Endometrium (tissue), 2 donors: Measurements from ENCODE around the gene TMEM120B.

ENCODE experiments used
- FAIRE-seq: peaks from 2 replicates; lab custom pipeline; 2012; peaks lifted over from hg19 to GRCh38; lab: Jason Lieb, UNC
- donor health status: control.
- donor health status: control.

The TMEM120B gene

DNA sequence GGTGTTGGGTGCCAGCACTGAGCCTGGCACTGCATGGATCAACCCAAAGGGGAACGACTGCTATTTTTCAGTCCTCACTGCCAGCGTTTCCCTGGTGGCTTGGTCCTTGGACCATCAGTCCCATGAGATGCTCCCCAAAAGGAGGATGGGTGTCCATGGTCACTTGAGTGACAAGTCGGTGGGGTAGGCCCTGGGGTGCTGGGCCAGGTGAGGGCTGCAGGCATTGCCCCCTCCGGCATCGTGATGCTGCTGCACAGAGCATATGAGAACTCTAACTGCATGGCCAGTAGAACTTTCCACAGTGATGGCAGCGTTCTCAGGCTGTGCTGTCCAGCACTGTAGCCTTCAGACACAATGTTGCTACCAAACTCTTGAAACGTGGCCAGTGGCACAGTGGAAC, 107.5 kb downstream of the TMEM120B start:
- no peak for FAIRE-seq

DNA sequence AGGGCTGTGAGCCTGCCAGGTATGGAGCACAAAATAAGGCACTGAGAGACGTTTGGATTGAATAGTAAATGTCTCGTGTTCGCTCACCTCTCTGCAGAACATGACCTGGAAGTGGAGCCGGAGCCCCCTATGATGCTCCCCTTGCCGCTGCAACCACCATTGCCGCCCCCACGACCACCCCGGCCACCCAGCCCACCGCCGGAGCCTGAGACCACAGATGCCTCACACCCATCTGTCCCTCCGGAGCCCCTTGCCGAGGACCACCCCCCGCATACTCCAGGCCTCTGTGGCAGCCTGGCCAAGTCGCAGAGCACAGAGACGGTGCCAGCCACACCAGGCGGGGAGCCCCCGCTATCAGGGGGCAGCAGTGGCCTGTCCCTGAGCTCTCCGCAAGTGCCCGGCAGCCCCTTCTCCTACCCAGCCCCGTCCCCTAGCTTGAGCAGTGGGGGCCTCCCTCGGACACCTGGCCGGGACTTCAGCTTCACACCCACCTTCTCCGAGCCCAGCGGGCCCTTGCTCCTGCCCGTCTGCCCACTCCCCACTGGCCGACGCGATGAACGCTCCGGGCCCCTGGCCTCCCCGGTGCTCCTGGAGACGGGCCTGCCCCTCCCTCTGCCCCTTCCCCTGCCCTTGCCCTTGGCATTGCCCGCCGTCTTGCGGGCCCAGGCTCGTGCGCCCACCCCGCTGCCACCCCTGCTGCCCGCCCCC, 110.0 kb downstream of the TMEM120B start:
- no peak for FAIRE-seq

DNA sequence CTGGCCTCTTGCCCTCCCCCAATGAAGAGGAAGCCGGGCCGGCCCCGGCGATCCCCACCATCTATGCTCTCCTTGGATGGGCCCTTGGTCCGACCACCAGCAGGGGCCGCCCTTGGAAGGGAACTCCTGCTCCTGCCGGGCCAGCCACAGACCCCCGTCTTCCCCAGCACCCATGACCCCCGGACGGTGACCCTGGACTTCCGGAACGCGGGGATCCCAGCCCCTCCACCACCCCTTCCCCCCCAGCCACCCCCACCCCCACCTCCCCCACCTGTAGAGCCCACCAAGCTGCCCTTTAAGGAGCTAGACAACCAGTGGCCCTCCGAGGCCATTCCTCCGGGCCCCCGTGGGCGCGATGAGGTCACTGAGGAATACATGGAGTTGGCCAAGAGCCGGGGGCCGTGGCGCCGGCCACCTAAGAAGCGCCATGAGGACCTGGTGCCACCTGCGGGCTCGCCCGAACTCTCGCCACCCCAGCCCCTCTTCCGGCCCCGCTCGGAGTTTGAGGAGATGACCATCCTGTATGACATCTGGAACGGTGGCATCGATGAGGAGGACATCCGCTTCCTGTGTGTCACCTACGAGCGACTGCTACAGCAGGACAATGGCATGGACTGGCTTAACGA, 110.7 kb downstream of the TMEM120B start:
- FAIRE-seq, result no peak

DNA sequence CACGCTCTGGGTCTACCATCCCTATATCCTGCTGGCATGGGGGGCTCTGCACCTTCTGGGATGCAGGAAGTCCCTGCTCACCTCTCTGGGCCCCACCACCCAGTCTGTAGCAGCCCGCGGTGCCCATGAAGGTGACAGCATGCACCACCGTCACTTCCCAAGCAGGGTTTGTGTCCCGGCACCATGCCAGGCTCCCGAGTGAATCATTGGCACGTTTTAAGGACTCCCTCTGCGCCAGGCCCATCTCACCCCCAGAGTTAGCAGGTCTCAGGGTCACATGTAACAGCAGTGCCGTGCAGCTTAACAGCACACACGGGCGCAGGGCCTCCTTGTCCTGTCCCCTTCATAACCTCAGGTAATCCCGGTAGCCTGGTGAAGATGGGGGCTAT, 111.2 kb downstream of the TMEM120B start:
- no peak for FAIRE-seq

DNA sequence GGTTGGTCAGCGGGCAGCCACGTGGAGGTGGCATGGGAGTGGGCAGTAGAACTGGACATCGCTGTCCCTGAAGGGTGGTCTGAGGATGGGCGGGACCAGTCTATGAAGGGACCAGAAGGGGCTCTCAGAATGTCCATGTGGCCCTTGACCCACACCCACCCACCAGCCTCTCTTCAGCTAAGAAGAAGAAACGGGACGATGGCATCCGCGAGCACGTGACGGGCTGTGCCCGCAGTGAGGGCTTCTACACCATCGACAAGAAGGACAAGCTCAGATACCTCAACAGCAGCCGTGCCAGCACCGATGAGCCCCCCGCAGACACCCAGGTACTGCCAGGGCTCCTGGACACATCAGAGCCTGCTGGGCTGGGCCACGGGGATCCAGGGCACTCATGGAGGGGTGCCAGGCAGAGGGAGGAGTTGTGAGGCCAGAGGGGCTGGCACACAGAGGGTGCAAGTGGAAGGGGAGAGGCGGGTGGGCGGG, 112.5 kb downstream of the TMEM120B start:
- FAIRE-seq, result no peak

DNA sequence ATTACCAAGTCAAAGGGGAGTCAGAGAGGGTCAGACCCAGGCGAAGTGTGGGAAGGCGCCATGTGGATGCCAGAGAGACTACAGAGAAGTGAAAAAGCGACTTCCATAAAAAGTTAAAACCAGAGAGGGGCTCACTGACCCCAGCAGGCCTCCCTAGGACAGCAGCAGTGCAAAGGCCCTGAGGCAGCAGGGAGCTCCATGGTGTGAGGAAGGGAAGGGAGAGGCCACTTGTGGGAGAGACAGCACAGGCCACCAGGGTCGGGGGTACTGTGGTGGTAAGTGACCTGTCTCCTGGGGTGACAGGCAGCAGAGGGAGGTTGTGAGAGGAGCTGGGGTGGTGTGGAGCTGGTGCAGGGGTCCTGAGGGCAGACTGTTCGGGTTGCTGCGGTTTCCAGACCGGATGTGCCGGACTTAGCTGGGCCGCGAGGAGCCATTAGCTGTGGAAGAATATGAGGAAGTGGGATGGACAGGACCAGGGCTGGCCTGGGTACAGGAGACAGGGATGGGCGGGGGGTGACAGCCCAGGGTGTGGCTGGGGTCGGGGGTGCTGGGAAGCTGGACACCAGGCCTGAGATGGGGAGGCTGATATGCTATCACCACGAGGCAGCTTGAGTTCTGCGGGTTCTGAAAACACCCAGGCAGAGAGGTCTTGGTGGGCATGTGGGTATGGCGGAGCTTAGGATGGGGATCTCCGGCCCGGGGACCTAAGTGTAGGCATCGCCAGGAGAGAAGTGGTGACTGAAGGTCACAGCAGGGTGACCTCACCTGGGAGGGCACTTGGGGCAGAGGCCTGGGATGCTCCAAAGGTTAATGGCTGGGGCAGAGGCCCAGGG, 114.0 kb downstream of the TMEM120B start:
- no peak for FAIRE-seq

DNA sequence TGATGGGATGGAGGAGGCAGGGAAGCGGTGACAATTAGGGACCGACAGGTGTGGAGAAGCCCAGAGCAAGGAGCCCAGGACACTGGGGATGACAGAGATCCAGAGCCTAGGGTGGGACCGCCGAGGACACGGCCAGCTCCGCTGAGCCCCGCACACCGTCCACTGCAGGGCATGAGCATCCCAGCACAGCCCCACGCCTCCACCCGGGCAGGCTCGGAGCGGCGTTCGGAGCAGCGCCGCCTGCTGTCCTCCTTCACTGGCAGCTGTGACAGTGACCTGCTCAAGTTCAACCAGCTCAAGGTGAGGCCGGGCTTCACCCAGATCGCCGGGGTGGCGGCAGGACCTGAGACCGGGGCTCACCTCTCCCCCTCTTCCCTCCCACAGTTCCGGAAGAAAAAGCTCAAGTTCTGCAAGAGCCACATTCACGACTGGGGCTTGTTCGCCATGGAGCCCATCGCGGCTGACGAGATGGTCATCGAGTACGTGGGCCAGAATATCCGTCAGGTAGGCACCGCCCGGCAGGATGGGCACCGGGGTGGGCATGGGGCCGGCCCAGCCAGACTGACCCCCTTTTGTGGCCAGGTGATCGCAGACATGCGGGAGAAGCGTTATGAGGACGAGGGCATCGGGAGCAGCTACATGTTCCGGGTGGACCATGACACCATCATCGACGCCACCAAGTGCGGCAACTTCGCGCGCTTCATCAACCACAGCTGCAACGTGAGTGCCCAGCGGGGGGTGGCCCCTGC, 115.0 kb downstream of the TMEM120B start:
- no peak for FAIRE-seq

DNA sequence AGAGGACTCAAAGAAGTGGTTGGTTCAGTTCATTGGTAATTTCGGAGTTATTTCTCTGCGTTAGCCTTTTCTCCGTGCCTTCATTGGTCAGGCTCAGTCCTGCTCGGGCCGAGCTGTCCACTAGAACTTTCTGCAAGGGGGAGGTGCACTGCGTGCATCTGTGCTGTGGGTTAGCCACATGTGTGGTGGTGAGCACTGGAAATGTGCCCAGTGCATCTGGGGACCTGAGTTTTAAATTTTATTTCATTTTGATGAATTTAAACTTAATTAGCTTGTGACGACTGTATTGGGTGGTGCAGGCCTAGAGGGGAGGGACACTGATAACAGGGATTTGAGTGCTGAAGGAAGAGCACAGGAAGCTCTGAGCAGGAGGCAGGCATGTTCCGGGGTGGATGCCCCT, 115.8 kb downstream of the TMEM120B start:
- no peak for FAIRE-seq

DNA sequence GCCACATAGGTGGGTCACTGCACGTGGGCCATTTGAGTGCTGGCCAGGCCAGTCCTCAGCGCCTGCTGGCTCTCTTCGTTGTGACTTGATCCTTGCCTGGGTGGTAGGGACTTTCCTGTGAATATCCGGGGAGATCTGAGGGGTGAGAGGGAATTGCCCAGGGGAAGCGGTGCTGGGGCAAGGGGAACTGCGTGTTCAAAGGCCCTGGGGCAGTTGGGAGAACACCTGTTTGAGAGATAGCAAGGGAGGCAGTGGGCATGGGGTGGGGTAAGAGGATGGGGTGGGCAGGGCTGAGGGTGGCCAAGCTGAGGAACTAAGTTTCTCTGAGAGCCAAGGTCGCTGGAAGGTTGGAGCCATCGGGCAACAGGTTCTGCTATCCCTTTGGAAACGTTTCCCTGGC, 116.3 kb downstream of the TMEM120B start:
- FAIRE-seq, result no peak

DNA sequence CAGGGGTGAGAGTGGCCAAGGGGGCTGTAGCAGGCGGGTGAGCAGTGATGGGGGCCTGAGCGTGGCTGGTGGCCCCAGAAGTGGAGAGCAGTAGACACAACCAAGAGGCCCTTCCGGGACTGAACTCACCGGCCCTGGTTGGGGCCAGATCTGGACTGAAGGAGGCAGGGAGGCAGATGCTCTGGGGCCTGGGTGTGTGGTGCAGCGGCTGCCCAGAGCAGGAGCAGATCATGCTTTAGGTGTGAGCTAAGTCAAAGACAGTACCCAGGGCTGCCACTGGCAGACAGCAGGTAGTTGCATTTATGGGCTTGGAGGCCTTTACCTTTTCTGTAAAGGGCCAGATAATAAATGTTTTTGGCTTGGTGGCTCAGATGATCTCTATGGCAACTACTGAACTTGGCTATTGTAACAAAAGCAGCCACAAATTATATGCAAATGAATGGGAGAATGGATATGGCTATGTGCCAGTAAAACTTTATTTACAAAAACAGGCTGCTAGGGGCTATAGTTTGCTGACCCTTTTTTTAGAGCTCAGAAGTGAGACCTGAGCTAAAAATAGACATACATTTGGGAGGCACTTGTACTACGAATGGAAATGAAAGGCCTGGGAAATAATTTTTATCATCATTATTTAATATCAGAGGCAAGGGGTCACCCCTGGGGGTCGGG, 116.8 kb downstream of the TMEM120B start:
- FAIRE-seq, result no peak

DNA sequence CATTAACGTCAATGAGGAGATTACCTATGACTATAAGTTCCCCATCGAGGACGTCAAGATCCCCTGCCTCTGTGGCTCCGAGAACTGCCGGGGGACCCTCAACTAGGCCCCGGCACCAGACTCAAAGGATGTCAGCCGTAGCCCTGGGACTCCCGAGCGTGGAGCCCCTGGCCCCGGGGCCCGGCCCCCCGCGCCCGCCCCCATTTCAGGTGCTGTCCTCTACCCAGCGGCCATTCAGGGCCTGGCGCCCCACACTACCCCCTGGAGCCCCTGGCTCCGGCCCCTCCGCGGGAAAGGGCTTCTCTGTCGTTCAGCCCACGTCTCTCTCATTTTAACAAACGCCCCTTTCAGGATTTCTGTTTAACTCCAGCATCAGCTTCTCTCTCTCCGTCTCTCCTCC, 117.6 kb downstream of the TMEM120B start:
- no peak for FAIRE-seq

DNA sequence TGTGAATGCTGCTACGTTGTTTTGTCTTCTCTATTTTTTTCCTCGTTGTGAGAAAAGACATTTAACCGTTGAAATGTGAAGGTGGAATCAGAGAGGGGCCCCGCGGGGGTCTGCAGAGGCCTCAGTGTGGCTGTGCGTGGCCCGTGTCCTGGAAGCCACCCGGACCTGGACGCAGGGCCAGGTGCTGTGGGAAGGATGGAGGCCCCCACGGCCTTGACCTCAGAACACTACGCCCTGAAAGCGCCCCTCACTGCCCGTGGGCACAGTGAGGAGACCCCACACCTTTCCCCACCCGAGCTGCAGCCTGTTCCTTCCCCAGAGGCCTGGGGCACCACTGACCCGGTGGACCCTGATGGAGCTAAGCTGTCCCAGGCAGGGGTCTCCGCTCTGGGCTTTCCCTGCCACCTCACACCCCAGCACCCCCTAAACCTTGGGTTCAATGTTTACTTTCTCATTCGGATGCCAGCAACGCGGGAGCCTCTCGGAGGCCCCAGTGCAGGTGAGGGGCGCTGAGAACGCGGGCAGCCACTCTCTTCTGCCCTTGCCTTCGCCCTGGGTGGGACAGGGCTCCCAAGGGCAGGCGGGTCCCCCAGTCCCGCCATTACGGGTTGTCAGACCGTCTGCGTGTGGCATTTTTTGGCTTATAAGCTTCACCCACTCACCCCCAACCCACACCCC, 118.2 kb downstream of the TMEM120B start:
- no peak for FAIRE-seq
